Right atrium auricular region (tissue), 2 donors: ENCODE data around the gene IRAK3. TPM values are rescaled to one million over a fixed set of nuclear protein-coding genes. Genes with fewer than 3 reads are reported as not detected.
"Not testable (repeated sequence)": the region's sequence is repeated elsewhere in the genome, so short reads cannot be mapped to it uniquely, and the experiment has no call there.

Experiments
- DNase-seq: peaks from one replicate; pipeline ENCODE4 v3.0.0-alpha.2; 2019; ENCODE audit warnings: low spot score
- H3K27ac ChIP-seq, 2 donors: fragments of 200-600 bp; sonication (generic); 1 replicate in 1 of 2; 2 replicates in 1 of 2; pipeline ENCODE4 v1.5.1; 2016 to 2019
- H3K27me3 ChIP-seq, 2 donors: fragments of 200-600 bp; sonication (generic); one replicate each; pipeline versions ENCODE4 v1.5.1 to v1.6.0; 2017 to 2019
- H3K36me3 ChIP-seq: fragments of 200-600 bp; sonication (generic); one replicate; pipeline ENCODE4 v1.5.1; 2016
- H3K4me1 ChIP-seq, 2 donors: fragments of 200-600 bp; sonication (generic); one replicate each; pipeline versions ENCODE4 v1.5.1 to v1.6.0; 2017 to 2019
- H3K4me3 ChIP-seq, 2 donors: fragments of 200-600 bp; sonication (generic); 1 replicate in 1 of 2; 2 replicates in 1 of 2; pipeline ENCODE4 v1.5.1; 2017 to 2019; ENCODE audit warnings: mild to moderate bottlenecking in 1 of 2, moderate library complexity in 1 of 2
- H3K9me3 ChIP-seq, 2 donors: fragments of 200-600 bp; sonication (generic); one replicate each; pipeline ENCODE4 v1.5.1; 2019
- total RNA-seq, 2 donors: library from RNA; depleted of rRNA; stranded (reverse); fragments of >200 nt; gene quantifications; one replicate each; pipeline ENCODE4 v1.1.0, GENCODE V29; 2016
- TF ChIP-seq, protein P1 (sequence below), 2 donors: fragments of 200-600 bp; sonication (generic); IDR thresholded peaks; one replicate each; pipeline ENCODE4 v1.5.1; 2019; ENCODE audit warnings: antibody characterized with exemption in 2 of 2

The IRAK3 gene
- total RNA-seq, 2 donors from 2014 or later, result 12.3 to 15.8 TPM

- Histone ChIP-seq H3K27ac (peak overlapping the region; percentile 97 to 99), H3K27me3 (no peaks in the 10 kb centered on the region), H3K4me1 (peaks cover 0 to 18% of the 10 kb centered on the region in 2 donors), H3K36me3 (no peaks in the 10 kb centered on the region), H3K9me3 (no peaks in the 10 kb centered on the region), H3K4me3 (peak overlapping the region in 1 of 2 donors; percentile 87)
- DNase-seq, result no peak
- TF ChIP-seq, protein P1, sequence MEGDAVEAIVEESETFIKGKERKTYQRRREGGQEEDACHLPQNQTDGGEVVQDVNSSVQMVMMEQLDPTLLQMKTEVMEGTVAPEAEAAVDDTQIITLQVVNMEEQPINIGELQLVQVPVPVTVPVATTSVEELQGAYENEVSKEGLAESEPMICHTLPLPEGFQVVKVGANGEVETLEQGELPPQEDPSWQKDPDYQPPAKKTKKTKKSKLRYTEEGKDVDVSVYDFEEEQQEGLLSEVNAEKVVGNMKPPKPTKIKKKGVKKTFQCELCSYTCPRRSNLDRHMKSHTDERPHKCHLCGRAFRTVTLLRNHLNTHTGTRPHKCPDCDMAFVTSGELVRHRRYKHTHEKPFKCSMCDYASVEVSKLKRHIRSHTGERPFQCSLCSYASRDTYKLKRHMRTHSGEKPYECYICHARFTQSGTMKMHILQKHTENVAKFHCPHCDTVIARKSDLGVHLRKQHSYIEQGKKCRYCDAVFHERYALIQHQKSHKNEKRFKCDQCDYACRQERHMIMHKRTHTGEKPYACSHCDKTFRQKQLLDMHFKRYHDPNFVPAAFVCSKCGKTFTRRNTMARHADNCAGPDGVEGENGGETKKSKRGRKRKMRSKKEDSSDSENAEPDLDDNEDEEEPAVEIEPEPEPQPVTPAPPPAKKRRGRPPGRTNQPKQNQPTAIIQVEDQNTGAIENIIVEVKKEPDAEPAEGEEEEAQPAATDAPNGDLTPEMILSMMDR (IDR thresholded peaks at IDR 0.05), result no peak
Observed at GRCh38 chr12:66170606-66171005, 18.4 kb upstream of the IRAK3 start.

DNA sequence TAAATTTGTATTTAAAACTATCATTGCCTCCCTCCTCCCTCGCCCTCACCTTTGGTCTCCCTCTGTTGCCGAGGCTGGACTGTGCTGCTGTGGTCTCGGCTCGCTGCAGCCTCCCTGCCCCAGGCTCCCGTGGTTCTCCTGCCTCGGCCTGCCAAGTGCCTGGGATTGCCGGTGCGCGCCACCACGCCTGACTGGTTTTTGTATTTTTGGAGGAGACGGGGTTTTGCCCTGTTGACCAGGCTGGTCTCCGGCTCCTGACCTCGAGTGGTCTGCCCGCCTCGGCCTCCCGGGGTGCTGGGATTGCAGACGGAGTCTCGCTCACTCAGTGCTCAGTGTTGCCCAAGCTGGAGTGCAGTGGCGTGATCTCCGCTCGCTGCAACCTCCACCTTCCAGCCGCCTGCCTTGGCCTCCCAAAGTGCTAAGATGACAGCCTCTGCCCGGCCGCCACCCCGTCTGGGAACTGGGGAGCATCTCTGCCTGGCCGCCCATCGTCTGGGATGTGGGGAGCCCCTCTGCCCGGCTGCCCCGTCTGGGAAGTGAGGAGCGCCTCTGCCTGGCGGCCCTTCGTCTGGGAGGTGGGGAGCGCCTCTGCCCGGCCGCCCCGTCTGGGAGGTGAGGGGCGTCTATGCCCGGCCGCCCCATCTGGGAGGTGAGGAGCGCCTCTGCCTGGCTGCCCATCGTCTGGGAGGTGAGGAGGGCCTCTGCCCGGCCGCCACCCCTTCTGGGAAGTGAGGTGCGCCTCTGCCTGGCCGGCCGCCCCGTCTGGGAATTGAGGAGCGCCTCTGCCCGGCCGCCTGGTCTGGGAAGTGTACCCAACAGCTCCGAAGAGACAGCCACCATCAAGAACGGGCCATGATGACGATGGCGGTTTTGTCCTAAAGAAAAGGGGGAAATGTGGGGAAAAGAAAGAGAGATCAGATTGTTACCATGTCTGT, 14.4 kb upstream of the IRAK3 start:
- H3K27ac ChIP-seq, DNase-seq: not testable (repeated sequence)

GRCh38 chr12:66176105-66176900, 12.7 kb upstream of the IRAK3 start:
- Histone ChIP-seq H3K4me1 (no peaks in the 10 kb centered on the region), H3K4me3 (no peak overlapping the region), H3K36me3 (no peaks in the 10 kb centered on the region), H3K9me3 (no peaks in the 10 kb centered on the region), H3K27me3 (no peaks in the 10 kb centered on the region), H3K27ac (no peak overlapping the region)
- TF ChIP-seq, protein P1 (IDR thresholded peaks at IDR 0.05), result no peak
- DNase-seq, result no peak

More for the DNA sequence above, 14.4 kb upstream of the IRAK3 start:
- H3K27me3 ChIP-seq, H3K9me3 ChIP-seq, H3K4me3 ChIP-seq, H3K36me3 ChIP-seq, H3K4me1 ChIP-seq: not testable (repeated sequence)

DNA sequence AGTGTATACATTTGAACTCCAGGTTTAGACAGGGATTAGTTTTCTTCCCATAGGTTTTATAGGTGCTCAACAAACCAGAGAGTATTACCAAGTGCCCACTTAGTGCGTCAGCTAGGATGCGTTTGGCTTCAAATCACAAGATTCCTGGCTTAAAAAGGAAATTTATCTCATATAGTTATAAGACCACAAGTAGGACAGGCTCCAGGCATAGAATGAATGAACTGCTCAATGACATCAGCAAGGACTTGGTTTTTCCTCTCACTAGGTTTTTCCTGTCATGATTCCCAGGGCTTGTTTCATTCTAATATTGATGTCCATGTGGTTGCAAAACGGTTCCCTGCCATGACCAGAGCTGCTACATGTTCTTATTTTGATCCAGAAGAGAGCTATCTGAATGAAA, 6.1 kb upstream of the IRAK3 start:
- H3K9me3 ChIP-seq, result no peaks in the 10 kb centered on the region
- H3K4me3 ChIP-seq, result no peak overlapping the region
- TF ChIP-seq, protein P1 (IDR thresholded peaks at IDR 0.05), result no peak
- H3K4me1 ChIP-seq, result no peaks in the 10 kb centered on the region
- H3K27me3 ChIP-seq, result no peaks in the 10 kb centered on the region
- no peak for DNase-seq
- no peak overlapping the region for H3K27ac ChIP-seq
- H3K36me3 ChIP-seq, result no peaks in the 10 kb centered on the region

GRCh38 chr12:66184822-66185221, 4.2 kb upstream of the IRAK3 start:
- not testable (repeated sequence) for H3K4me3 ChIP-seq, H3K27me3 ChIP-seq, H3K9me3 ChIP-seq, H3K36me3 ChIP-seq, DNase-seq, H3K27ac ChIP-seq, H3K4me1 ChIP-seq

GRCh38 chr12:66187036-66187435, 2.0 kb upstream of the IRAK3 start:
- no peak for DNase-seq
- peaks cover 0 to 19% of the 10 kb centered on the region in 2 donors for H3K4me1 ChIP-seq
- H3K4me3 ChIP-seq, result no peak overlapping the region
- TF ChIP-seq, protein P1 (IDR thresholded peaks at IDR 0.05), result no peak
- peak overlapping the region; percentile 20 to 30 for H3K27ac ChIP-seq
- no peaks in the 10 kb centered on the region for H3K9me3 ChIP-seq
- no peaks in the 10 kb centered on the region for H3K36me3 ChIP-seq
- H3K27me3 ChIP-seq, result no peaks in the 10 kb centered on the region
